GM10847 (cell line): Measurements from ENCODE around the gene GTPBP2.

Source experiments
- POLR2A ChIP-seq: IDR thresholded peaks from 2 replicates; pipeline ENCODE4 v1.6.1; 2011; ENCODE audit not compliant: insufficient read length; ENCODE audit errors: extremely low read depth

GTPBP2 gene

GRCh38 chr6:43668151-43669028 lies 39.3 kb upstream of the GTPBP2 start:
- TF ChIP-seq POLR2A, result no peak

- no peak for TF ChIP-seq POLR2A
These were observed 38.4 kb upstream of the GTPBP2 start for GRCh38 chr6:43667245-43668150.

GRCh38 chr6:43666196-43666920 lies 37.3 kb upstream of the GTPBP2 start:
- TF ChIP-seq POLR2A, result no peak

GRCh38 chr6:43665376-43665775 lies 36.3 kb upstream of the GTPBP2 start:
- no peak for TF ChIP-seq POLR2A

GRCh38 chr6:43658161-43658560 lies 29.1 kb upstream of the GTPBP2 start:
- no peak for TF ChIP-seq POLR2A

DNA sequence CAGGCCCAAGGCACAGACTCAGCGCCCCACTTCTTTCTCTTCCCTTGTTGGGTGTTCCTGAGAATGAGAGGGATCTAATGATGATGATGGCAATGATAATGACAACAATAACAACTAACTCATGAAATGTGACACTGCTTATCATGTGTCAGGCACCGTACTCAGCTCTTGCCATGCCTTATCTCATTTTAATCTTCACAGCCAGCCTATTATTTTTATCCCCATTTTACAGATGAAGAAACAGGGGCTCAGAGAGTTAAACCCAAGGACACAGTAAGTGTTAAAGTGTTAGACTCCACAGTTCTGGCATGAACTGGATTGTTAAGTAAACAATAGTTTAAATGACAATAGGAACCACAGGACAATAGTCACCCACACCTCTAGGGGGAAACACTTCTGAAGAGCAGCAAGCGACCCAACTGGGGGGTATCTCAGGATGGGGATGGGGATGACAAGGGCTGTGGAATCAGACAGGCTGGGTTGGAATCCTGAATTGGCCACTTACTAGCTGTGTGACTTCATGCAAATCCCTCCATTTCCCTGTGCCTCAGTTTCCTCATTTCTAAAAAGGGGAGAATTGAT lies 28.2 kb upstream of the GTPBP2 start:
- TF ChIP-seq POLR2A, result no peak

GRCh38 chr6:43648248-43648647 lies 19.2 kb upstream of the GTPBP2 start:
- TF ChIP-seq POLR2A, result no peak

DNA sequence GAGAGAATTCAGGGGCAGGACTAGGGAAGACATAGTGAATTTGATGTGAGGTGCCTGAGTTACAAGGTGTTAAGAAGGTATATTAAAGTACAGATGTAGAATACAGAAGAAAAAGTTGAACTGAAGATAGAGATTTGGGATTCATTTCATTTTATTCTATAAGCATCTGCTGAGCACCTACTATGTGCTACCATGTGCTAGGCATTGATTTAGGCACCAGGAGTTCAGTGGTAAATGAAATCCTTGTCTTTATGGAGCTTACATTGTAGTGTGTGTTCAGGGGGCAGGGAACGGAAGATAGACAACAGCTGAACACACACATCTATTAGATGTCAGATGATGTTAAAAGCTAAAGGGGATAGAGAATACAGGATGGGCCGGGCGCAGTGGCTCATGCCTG lies 18.5 kb upstream of the GTPBP2 start:
- no peak for TF ChIP-seq POLR2A

DNA sequence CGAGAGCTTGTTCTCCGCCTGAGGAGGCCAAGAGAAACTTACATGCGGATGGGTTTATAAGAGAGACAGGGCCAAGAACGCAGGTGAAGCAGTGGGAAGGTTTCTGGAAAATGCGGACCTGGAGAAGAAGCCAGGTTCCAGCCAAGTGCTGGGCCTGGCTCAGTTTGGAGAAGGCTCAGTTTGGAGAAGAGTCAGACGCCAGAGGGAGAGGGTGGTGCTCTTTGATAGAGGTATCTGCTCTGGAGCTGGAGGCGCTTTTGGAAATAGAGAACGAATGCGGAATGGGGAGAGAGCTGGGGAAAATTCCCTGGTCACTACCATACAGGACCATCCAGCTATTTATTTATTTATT lies 16.5 kb upstream of the GTPBP2 start:
- no peak for TF ChIP-seq POLR2A

DNA sequence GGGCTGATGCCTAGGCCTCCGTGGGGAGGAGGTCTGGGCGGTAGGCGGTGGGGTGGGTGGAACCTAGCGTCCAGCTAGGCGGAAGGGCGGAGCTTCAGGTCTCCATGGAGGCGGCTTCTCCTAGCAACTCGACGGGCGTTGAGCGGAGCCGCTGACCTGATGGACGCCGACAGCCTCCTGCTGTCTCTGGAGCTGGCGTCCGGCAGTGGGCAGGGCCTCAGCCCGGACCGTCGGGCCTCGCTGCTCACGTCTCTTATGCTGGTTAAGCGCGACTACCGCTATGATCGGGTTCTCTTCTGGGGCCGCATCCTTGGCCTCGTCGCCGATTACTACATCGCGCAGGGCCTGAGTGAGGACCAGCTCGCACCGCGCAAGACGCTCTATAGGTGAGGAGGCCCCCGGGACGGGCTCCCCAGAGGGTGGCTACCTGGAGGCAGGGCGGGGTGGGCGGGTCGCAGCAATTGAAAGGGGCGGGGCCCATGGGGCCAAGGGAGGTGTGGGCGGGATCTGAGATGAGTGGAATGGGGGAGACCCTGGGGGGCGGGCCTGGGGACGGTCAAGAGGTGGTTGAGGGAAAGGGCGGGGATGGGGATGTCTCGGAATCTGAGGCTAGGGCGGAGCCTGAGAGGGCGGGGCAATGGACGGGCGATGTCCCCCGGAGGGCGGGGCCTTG lies 16.0 kb upstream of the GTPBP2 start, which contains the start of gene RSPH9:
Gene RSPH9, plus strand, starts transcription at position 97 of the 673 bp plus-strand sequence. Its CDS starts 63 bp downstream, at position 160.
- TF ChIP-seq POLR2A, result no peak

DNA sequence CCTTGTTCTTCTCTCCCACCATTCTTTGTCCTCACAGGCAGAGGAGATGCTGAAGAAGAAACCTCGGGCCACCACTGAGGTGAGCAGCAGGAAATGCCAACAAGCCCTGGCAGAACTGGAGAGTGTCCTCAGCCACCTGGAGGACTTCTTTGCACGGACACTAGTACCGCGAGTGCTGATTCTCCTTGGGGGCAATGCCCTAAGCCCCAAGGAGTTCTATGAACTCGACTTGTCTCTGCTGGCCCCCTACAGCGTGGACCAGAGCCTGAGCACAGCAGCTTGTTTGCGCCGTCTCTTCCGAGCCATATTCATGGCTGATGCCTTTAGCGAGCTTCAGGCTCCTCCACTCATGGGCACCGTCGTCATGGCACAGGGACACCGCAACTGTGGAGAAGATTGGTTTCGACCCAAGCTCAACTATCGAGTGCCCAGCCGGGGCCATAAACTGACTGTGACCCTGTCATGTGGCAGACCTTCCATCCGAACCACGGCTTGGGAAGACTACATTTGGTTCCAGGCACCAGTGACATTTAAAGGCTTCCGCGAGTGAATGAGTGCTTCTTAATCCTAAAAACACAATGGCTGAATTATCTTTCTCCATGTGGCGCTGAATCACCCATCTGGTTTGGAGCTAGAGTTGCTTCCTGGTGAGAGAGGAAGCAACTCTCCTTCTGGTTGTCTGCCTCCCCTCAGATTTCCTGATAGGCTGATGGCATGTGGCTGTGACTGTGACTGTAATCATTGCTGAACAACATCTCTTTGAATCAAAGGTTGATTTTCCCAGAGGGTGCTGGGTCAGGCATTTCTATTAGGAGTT lies 11.1 kb upstream of the GTPBP2 start:
- no peak for TF ChIP-seq POLR2A

- no peak for TF ChIP-seq POLR2A
These were observed 7.2 kb upstream of the GTPBP2 start for GRCh38 chr6:43636308-43636659.

- peak; percentile 89 for TF ChIP-seq POLR2A
These were observed 6.6 kb upstream of the GTPBP2 start, which contains the start of gene MAD2L1BP for GRCh38 chr6:43635387-43636307. Gene MAD2L1BP (plus strand): TSS chr6:43635840. CDS start chr6:43635876, 36 bp downstream.
